H1 (cell line): ENCODE results near the gene CORO1C. TPM values are rescaled to one million over a fixed set of nuclear protein-coding genes. Genes with fewer than 3 reads are reported as not detected.

ENCODE experiments used
- E2F6 ChIP-seq: IDR thresholded peaks from 2 replicates; pipeline ENCODE4 v1.6.1; 2012; ENCODE audit warnings: inconsistent platforms
- EZH2 ChIP-seq: fragments of 200-600 bp; sonication (generic); IDR thresholded peaks from 2 replicates; pipeline ENCODE4 v1.7.1; 2012; ENCODE audit warnings: low read depth, mild to moderate bottlenecking, moderate library complexity, low read length, inconsistent platforms; ENCODE audit not compliant: severe bottlenecking
- JUN ChIP-seq: IDR thresholded peaks from 2 replicates; pipeline ENCODE4 v1.6.1; 2011; ENCODE audit warnings: low read depth, mild to moderate bottlenecking, improper control_type of control experiment, low read length
- KDM4A ChIP-seq: IDR thresholded peaks from one replicate; pipeline ENCODE4 v1.7.1; 2012; ENCODE audit warnings: low read depth, mild to moderate bottlenecking, moderate library complexity, low read length, inconsistent platforms; ENCODE audit not compliant: severe bottlenecking
- KDM5A ChIP-seq: fragments of 200-600 bp; IDR thresholded peaks from 2 replicates; pipeline ENCODE4 v1.7.1; 2012; ENCODE audit warnings: mild to moderate bottlenecking, low read length, inconsistent platforms, mixed read lengths
- MAX ChIP-seq: IDR thresholded peaks from 2 replicates; pipeline ENCODE4 v1.6.1; 2012; ENCODE audit warnings: inconsistent platforms
- RFX5 ChIP-seq: IDR thresholded peaks from 2 replicates; pipeline ENCODE4 v1.6.1; 2011; ENCODE audit warnings: low read depth, low read length, improper control_type of control experiment, borderline replicate concordance
- RNF2 ChIP-seq: fragments of 200-900, 300-1000 bp; sonication (generic); IDR thresholded peaks from 2 replicates; pipeline ENCODE4 v1.7.1; 2016; ENCODE audit warnings: borderline replicate concordance, low read depth, mild to moderate bottlenecking, antibody characterized with exemption, low read length; ENCODE audit not compliant: poor library complexity, severe bottlenecking; ENCODE audit errors: missing control alignments
- SIN3A ChIP-seq, 2 experiments: IDR thresholded peaks in 1 of 2; conservative IDR thresholded peaks in 1 of 2; 2 replicates each; pipeline ENCODE4 v1.6.1; 2011 to 2012; ENCODE audit warnings: low read length in 2 of 2, improper control_type of control experiment in 1 of 2, low read depth in 1 of 2, mild to moderate bottlenecking in 1 of 2
- ZNF274 ChIP-seq: IDR thresholded peaks from 2 replicates; pipeline ENCODE4 v1.7.0; 2012; ENCODE audit warnings: low read length, borderline replicate concordance; ENCODE audit errors: extremely low read depth
- polyA plus RNA-seq, 7 experiments: library from polyadenylated mRNA; depleted of rRNA in 3 of 7; stranded (reverse) in 5 of 7; unstranded in 2 of 7; fragments of >200 nt in 5 of 7; fragments of 200-250 nt in 2 of 7; gene quantifications; 1 replicate in 5 of 7; 2 replicates in 1 of 7; 4 replicates in 1 of 7; pipeline versions ENCODE4 v1.2.1 to v1.2.3, GENCODE V29; 2011 to 2013; ENCODE audit warnings: missing spikeins in 2 of 7, mixed read lengths in 2 of 7
- total RNA-seq: library from RNA; stranded (reverse); fragmentation: NEBNext Ultra II Directional; extraction: Animal tissue kit (Norgen Biotek cat#: 25700); gene quantifications from 2 replicates; pipeline ENCODE4 v1.2.1, GENCODE V29; 2021

CORO1C gene
- total and polyA plus RNA-seq, 2 of the 8 experiments (the other 6 are each of a cell fraction or from before 2014, with no cell fraction given), result 72.7 to 120 TPM

- no peak for TF ChIP-seq RFX5
- TF ChIP-seq EZH2, result no peak
- TF ChIP-seq MAX, result no peak
- no peak for TF ChIP-seq KDM5A
- TF ChIP-seq E2F6, result no peak
- no peak for TF ChIP-seq JUN
- no peak for TF ChIP-seq KDM4A
- TF ChIP-seq ZNF274, result no peak
- no peak for TF ChIP-seq SIN3A (conservative IDR thresholded peaks at IDR 0.05 in 1 of 2, IDR thresholded peaks at IDR 0.05 in 1 of 2; ENCODE audit: low read depth in 1 of 2, low read length in 2 of 2)
- no peak for TF ChIP-seq RNF2
Measured at GRCh38 chr12:108678104-108678730, 53.1 kb downstream of the CORO1C start (continued).
